HG03103 (cell line): Measurements from ENCODE around the gene POTEB2.
"Not testable (repeated sequence)": the region's sequence is repeated elsewhere in the genome, so short reads cannot be mapped to it uniquely, and the experiment has no call there.

Source experiments
- ATAC-seq: cut with Tn5 transposase; IDR thresholded peaks from one replicate; pipeline ENCODE4 v1.9.1; 2021; ENCODE audit warnings: low read depth; ENCODE audit not compliant: unreplicated experiment

The POTEB2 gene

DNA sequence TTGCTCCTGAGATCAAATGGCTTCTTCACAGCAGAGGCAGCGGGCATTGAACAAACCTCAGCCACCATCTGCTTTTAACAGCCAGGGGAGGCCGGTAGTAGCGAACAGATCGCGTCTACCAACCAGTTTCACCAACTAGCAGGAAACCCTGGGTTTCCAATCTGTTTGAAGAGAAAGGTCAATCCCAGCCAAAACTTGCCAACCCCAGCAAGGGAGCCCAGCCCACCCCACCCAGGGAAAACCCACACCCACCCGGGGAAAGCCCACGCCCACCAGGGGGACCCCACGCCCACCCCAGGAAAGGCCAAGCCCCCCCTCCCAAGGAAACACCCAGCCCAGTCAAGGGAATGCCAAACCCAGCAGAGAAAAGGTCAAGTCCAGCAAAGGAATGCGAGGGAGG, at the start of gene POTEB2:
POTEB2 (minus strand) TSS at position 101 of the 400 bp plus-strand sequence; CDS start at position 68, 33 bp downstream.
- ATAC-seq = not testable (repeated sequence)

DNA sequence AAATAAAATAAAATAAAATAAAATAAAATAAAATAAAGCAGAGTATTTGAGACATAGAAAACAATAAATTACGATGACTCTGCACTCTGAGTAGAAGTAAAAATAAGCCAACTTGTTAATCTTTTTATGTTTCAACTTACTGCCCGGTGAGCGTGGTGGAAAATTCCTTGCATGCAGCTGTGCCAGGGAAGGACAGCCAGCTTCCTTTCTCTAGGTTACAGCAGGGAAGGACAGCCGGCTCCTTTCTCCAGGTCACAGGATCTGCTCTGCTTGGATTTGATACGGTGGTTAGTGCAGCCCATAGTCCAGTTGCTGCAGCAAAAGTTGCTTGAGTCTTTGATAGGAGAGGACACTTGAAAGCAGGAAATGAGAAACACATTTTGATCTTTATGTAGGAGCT, 13.8 kb upstream of the POTEB2 start:
- ATAC-seq = not testable (repeated sequence)

DNA sequence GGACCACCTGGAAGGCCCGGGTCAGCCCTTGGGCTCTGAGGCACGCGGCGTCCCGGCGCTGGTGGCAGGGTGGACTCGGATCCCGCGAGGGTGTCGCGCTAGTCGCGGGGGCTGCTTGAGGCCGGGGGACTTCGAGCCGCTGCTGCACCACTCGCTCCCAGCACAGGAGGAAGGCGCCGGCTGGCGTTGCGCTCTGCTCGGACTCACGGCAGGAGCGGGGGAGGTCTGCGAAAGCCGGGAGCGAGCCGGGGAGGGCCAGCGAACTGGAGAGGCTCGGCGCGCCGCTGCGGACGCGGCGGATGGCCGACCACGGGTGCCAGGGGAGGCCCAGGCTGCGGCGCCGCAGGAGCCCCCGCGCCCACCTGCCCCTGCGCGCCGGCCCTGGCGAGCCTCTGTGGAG, 12.3 kb upstream of the POTEB2 start:
- ATAC-seq = not testable (repeated sequence)

DNA sequence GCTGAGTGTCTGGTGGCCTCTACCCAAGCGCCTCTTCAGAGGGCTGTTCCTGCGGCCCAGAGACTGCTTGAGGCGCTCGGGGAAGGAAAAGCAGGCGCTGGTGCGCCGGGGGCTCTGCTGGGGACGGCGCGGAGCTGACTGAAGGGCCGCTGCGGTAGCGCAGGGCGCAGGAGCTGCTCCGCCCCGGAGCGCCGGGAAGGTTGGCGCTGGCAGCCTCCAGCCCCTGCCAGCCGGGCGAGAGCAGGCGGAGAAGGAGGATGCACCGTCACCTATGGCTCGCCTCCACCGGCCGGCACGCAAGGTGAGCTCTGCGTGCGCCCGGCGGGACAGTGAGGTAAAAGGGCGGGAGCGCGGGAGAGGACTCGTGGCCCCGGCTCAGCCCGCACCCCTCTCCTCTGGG, 11.7 kb upstream of the POTEB2 start:
- ATAC-seq = not testable (repeated sequence)
